Measurements from ENCODE around the gene TTC17.
"Not testable (repeated sequence)": the region's sequence is repeated elsewhere in the genome, so short reads cannot be mapped to it uniquely, and the experiment has no call there.

Gene TTC17

DNA sequence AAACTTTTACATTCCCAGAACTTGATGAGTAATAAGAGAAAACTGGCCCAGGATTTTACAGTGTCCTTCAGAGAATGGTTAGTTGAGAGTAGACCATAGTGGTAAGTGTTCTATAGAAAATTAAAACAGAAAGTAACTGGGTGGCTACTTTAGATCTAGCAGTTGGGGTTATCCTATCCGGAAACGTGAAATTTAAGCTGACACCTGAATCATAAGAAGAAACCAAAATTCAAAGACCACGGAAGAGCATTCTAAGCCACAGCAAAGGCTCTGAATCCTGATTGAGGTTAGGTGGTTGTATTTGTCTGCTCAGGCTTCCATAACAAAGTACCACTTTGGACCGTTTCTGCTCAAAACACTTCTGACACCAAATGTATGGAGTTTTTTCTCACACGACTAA is 34.0 kb downstream of the TTC17 start:
- no peak for DNase-seq

GRCh38 chr11:43393765-43394355 is 35.1 kb downstream of the TTC17 start:
- DNase-seq: no peak

DNA sequence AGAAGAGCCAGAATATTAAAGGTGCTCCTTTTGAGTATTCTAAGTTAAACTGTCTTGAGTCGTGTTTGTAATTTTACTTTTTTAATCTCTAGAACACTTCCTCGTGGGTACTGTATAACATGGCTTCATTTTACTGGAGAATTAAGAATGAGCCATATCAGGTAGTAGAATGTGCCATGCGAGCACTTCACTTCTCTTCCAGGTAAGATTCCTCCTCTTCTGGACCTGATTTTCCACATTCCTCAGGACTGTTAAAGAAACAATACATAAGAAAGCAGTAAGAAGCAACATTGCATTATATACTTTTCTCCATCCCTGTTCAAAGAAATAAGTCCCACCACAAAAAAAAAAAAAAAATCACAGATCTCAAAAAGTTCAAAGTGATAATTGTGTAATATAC is 37.9 kb downstream of the TTC17 start:
- DNase-seq: no peak

- DNase-seq: no peak
Observed at GRCh38 chr11:43397251-43397650, 38.5 kb downstream of the TTC17 start.

DNA sequence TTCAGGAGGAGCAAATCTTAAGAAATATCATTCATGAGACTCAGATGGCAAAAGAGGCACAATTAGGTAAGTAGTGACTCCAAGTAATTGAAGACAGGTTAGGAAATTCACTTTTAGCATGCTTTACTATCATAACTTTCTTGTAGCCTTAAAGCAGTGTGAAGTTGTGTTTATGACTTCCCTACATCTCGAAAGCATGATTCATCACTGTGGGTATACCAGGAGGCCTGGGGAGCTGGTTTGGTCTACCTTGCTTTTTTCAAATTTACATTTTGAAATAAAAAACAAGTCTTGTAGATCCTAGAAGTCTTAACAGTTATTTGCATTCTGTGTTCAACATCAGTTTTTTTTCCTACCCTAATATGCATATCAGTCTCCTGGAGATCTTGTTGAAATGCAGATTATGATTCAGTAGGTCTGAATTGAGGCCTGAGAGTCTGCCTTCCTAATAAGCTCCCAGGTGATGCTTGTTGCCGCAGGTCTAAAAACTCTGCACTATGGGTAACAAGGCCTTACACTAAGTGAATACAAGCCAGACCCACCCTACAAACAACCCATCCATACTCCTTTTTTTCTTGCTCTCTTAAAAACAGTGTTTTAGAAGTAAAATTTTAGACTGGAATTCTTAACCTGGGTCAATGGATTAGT is 41.4 kb downstream of the TTC17 start:
- no peak for DNase-seq

GRCh38 chr11:43401252-43401651 is 42.5 kb downstream of the TTC17 start:
- DNase-seq: no peak

GRCh38 chr11:43401811-43402210 is 43.1 kb downstream of the TTC17 start:
- not testable (repeated sequence) for DNase-seq

DNA sequence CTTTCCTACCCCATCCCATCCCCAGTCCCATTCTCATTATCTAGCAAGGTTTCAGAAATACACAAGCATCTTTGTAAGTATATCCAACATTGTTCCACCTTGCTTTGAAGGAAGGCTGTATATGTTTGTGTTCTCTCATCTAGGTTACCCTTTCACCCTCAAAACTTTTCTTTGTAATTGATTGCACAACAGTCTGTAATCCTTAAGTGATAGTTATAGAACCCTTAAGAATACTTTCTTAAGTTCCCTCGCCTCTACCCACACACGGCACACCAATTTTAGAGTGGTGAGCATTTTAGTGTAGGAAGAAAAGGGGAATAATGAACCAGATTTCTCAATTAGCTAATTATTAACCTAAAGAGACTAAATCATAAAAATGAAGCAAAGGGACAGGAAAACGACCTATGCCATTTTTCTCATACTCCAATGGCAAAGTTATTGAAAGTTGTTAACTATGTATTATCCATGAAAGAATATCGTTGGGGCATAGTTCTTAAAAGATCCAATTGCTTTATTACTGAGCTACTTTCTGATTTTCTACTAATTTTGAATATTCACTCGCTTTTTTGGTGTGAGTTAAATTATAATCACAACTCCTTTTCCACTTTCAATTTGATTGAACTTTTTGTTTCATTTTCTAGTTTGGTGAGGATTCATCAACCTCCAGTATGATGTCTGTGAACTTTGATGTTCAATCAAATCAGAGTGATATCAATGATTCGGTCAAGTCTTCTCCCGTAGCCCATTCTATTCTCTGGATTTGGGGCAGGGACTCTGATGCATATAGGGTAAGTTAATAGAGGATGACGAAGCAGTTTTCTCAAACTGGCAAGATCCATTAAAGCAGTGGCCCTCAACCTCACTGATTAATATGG is 44.9 kb downstream of the TTC17 start:
- DNase-seq: peak; percentile 5 to 22

GRCh38 chr11:43404406-43404805 is 45.7 kb downstream of the TTC17 start:
- no peak for DNase-seq

DNA sequence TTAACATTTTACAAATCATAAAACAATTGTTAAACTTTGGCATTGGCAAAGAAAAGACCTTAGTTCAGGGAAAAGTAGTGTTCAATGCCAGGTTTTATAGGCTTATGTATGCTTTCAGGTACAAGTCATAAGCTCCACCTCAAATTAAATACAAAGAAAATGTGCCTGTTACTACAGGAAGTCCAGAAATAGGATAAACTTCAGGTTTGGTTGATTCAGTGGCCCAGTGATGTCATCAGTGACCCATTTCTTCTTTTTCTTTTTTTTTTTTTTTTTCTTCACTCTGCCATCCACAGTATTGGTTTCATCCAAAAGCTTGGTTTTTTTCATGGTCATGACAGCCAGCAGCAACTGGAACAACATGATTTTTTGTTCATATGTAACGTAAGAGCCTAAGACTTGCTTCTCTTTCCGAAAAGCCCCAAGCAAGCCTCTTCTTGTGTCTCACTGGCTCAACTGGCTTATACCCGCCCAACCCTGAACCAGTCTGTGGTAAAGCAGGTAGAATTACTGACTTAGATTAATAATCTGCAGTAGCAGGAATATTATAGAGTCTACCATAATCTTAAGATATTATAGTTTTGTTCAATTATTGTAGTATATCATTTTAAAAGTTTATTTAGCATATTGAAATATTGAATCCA is 46.2 kb downstream of the TTC17 start:
- no peak for DNase-seq

- DNase-seq: no peak
Observed at GRCh38 chr11:43408277-43408676, 49.6 kb downstream of the TTC17 start.

DNA sequence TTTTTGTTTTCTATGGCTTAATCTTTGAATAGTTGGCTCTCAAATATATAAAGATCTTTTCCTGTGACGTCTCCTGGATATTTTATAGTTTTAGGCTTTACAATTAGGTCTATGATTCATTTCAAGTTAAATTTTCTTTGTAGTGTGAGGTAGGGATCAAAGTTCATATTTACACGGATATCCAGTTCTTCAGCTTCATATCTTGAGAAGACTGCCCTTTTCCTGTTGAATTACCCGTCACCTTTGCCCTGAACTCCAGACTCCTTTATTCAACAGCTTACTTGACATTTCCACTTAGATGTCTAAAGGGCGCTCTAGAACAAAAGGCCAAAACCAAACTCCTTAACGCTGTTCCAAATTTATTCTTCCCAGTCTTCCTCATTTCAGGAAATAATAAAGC is 51.7 kb downstream of the TTC17 start:
- no peak for DNase-seq

- no peak for DNase-seq
Observed at GRCh38 chr11:43418197-43418596, 59.5 kb downstream of the TTC17 start.

DNA sequence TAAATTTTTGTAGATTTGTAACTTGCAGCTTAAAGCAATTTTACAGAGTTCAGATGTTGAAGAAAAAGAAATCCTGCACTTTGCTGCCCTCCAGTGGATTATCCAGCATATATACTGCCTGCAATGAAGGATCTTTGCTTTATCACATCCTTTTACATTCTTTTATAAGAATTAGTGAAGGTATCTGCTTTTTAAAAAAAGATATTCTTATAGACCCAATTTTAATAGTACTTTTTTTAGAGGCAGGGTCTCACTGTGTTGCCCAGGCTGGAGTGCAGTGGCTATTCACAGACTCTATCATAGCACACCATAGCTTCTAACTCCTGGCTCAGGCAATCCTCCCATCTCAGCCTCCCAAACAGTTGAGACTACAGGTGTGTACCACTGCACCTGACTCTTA is 60.7 kb downstream of the TTC17 start:
- DNase-seq: peak; percentile 35 to 44

DNA sequence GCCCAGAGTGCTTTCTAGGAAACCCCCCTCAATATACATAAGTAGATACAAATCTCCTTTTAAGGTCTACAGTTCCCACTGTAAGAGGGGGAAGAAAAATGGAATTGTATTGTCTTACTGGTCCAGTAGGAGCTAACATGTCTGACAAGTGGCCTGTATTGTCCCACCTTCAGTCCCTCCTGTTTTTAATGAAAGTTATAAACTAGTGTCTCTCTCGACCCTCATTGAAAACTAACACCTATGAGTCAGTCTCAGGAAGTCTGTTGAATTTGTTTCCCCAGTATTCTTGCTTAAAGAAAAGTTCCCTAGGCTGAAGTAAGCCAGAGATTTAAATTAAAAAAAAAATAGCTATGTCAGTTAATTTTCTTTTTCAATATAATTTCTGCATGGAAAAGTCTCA is 69.3 kb downstream of the TTC17 start:
- no peak for DNase-seq

GRCh38 chr11:43430916-43431315 is 72.2 kb downstream of the TTC17 start:
- not testable (repeated sequence) for DNase-seq

DNA sequence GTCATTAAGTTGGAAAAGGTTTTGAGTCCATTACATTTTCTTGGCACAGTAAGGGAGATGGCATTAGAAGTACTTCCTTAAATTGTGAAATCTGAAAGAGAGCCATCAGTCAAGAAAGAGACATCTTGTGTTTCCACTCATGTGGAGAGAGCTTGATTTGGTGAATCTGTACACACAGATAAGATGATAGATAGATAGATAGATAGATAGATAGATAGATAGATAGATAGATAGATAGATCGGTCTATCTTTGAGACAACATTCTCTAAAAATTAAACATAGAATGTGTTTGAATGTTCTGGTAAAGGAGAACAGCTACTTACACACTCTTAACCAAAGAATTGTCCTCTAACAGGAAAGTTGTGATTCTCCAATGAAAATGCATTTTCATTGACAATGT is 76.2 kb downstream of the TTC17 start:
- no peak for DNase-seq

- no peak for DNase-seq
Observed at GRCh38 chr11:43440486-43440885, 81.8 kb downstream of the TTC17 start.

DNA sequence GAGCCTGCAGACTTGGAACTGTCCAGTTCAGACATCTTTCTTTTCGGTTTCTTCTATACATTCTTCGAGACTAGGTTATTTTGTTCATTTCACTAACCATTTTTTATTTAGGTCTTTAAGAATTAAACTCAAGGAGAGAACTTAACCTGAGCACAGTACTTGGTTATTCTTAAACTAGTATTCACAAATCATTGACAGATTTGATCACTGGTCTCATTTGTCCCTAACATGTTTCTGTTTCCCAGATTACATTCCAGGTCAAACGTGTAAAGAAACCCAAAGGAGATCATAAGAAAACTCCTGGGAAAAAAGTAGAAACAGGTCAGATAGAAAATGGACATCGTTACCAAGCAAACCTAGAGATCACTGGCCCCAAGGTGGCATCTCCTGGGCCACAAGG is 85.1 kb downstream of the TTC17 start:
- no peak for DNase-seq

GRCh38 chr11:43447151-43447550 is 88.4 kb downstream of the TTC17 start:
- no peak for DNase-seq

DNA sequence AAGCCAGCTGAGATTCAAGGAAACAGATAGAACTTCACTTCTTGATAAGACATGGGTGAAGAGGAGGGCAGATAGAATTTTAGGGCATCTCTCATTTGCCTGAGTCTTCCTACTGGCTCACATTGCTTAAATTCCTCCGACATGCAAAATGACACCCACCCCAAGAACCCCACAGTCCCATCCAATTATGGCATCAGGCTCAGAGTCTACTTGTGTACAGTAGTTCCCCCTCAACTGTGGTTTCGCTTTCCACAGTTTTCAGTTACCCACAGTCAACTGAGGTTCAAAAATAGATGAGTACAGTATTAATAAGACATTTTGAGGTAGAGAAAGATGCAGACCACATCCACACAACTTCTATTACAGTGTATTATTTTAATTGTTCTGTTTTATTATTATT is 99.8 kb downstream of the TTC17 start:
- no peak for DNase-seq

DNA sequence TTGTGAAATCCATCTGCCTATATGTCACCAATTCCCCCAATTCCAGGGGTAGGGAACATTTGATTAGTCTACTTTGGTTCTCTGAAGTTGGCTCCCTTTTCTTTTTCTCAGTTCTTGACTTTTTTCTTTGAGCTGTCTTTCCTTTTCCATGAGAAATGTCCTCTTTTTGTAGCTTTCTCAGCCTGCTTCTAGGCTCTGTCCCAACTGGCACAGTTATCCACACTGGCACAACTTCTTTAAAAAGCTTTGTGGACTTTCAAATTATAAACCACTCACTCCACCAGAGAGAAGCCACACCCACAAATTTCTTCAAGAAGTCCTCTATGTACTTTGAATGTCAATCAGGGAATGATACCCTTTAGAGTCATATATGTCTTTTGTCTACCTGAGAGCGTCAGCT is 100.5 kb downstream of the TTC17 start:
- DNase-seq: no peak

GRCh38 chr11:43462359-43462758 is 103.6 kb downstream of the TTC17 start:
- DNase-seq: no peak

Measured in inflammatory macrophage (primary cell).